ENCODE data around the gene ZHX3.

GRCh38 chr20:41192575-41192974 is 125.0 kb downstream of the ZHX3 start:
- no peak for TF ChIP-seq POLR2A (IDR thresholded peaks at IDR 0.05)
- no peak for TF ChIP-seq CTCF (IDR thresholded peaks at IDR 0.05)
